ENCODE measurements around the gene MET. TPM values are rescaled to one million over a fixed set of nuclear protein-coding genes. Genes with fewer than 3 reads are reported as not detected.

MET gene
- total and polyA plus RNA-seq, 4 donors: 10.2 to 41.9 (median 25.4) TPM

GRCh38 chr7:116843378-116843777 is 171.4 kb downstream of the MET start:
- Histone ChIP-seq H3K27me3 (ENCODE audit: control insufficient read depth in 4 of 4, insufficient read depth in 4 of 4, low read length in 3 of 4) (no peaks in the 10 kb centered on the region), H3K27ac (ENCODE audit: low read depth in 1 of 2, low read length in 2 of 2) (no peak overlapping the region), H3K4me3 (ENCODE audit: low read depth in 1 of 3, low read length in 3 of 3) (no peak overlapping the region), H3K4me1 (ENCODE audit: control insufficient read depth in 4 of 4, insufficient read depth in 4 of 4, low read length in 3 of 4) (no peaks in the 10 kb centered on the region), H3K9ac (ENCODE audit: low read depth in 1 of 2, low read length in 2 of 2) (no peak overlapping the region), H3K36me3 (ENCODE audit: control insufficient read depth in 4 of 4, insufficient read depth in 3 of 4, low read depth in 1 of 4, low read length in 3 of 4) (peaks cover 0 to 17% (median 2%) of the 10 kb centered on the region in 4 donors), H3K9me3 (ENCODE audit: control insufficient read depth in 4 of 4, low read length in 3 of 4) (no peaks in the 10 kb centered on the region)
- TF ChIP-seq TAF1 (conservative IDR thresholded peaks at IDR 0.05) (no peak), HNF4A (conservative IDR thresholded peaks at IDR 0.05) (no peak), CTCF (IDR thresholded peaks at IDR 0.05; ENCODE audit: low read depth, low read length, missing input control) (no peak), RAD21 (IDR thresholded peaks at IDR 0.05) (no peak), HNF4G (IDR thresholded peaks at IDR 0.05) (no peak), GABPA (IDR thresholded peaks at IDR 0.05 in 1 of 2, conservative IDR thresholded peaks at IDR 0.05 in 1 of 2) (no peak), FOXA1 (IDR thresholded peaks at IDR 0.05) (no peak), EGR1 (IDR thresholded peaks at IDR 0.05; ENCODE audit: low read depth in 2 of 2) (no peak), YY1 (IDR thresholded peaks at IDR 0.05) (no peak), RXRA (IDR thresholded peaks at IDR 0.05) (no peak), JUND (IDR thresholded peaks at IDR 0.05) (no peak), NR2F2 (IDR thresholded peaks at IDR 0.05) (no peak), SP1 (IDR thresholded peaks at IDR 0.05) (no peak), ZBTB33 (IDR thresholded peaks at IDR 0.05) (no peak), FOXA2 (IDR thresholded peaks at IDR 0.05) (no peak)
- TF ChIP-seq, protein P1, sequence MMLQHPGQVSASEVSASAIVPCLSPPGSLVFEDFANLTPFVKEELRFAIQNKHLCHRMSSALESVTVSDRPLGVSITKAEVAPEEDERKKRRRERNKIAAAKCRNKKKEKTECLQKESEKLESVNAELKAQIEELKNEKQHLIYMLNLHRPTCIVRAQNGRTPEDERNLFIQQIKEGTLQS (IDR thresholded peaks at IDR 0.05): no peak
- TF ChIP-seq, protein P2, sequence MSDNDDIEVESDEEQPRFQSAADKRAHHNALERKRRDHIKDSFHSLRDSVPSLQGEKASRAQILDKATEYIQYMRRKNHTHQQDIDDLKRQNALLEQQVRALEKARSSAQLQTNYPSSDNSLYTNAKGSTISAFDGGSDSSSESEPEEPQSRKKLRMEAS (IDR thresholded peaks at IDR 0.05): no peak
- TF ChIP-seq, protein P3, sequence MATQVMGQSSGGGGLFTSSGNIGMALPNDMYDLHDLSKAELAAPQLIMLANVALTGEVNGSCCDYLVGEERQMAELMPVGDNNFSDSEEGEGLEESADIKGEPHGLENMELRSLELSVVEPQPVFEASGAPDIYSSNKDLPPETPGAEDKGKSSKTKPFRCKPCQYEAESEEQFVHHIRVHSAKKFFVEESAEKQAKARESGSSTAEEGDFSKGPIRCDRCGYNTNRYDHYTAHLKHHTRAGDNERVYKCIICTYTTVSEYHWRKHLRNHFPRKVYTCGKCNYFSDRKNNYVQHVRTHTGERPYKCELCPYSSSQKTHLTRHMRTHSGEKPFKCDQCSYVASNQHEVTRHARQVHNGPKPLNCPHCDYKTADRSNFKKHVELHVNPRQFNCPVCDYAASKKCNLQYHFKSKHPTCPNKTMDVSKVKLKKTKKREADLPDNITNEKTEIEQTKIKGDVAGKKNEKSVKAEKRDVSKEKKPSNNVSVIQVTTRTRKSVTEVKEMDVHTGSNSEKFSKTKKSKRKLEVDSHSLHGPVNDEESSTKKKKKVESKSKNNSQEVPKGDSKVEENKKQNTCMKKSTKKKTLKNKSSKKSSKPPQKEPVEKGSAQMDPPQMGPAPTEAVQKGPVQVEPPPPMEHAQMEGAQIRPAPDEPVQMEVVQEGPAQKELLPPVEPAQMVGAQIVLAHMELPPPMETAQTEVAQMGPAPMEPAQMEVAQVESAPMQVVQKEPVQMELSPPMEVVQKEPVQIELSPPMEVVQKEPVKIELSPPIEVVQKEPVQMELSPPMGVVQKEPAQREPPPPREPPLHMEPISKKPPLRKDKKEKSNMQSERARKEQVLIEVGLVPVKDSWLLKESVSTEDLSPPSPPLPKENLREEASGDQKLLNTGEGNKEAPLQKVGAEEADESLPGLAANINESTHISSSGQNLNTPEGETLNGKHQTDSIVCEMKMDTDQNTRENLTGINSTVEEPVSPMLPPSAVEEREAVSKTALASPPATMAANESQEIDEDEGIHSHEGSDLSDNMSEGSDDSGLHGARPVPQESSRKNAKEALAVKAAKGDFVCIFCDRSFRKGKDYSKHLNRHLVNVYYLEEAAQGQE (IDR thresholded peaks at IDR 0.05): no peak
- 79% methylated on average over 4 of the region's 4 CpGs for WGBS
- DNase-seq (ENCODE audit: low spot score): no peak

Other genes with a start within 250 kb of the MET start
- gene CAV2, start 172.5 kb upstream of the MET start, total RNA-seq: 10 to 100 TPM in 1 of 2 donors, 1 to 10 TPM in 1; 6.8 to 16.2 TPM
- 10 to 100 TPM; 23.6 to 29.7 TPM for gene CAV2, start 172.5 kb upstream of the MET start, polyA plus RNA-seq
- gene CAV1, start 147.2 kb upstream of the MET start, total RNA-seq: 10 to 100 TPM; 11.8 to 13.4 TPM
- 10 to 100 TPM in 1 of 2 donors, 1 to 10 TPM in 1; 9.9 to 11.4 TPM for gene CAV1, start 147.2 kb upstream of the MET start, polyA plus RNA-seq
- gene CAPZA2, start 190.4 kb downstream of the MET start, total RNA-seq: 10 to 100 TPM; 64.3 to 90.0 TPM
- gene CAPZA2, start 190.4 kb downstream of the MET start, polyA plus RNA-seq: 10 to 100 TPM; 45.1 to 73.9 TPM